Kidney epithelial cell (primary cell): Measurements from ENCODE around the gene WNT5B. TPM values are rescaled to one million over a fixed set of nuclear protein-coding genes. Genes with fewer than 3 reads are reported as not detected.

ENCODE experiments used
- DNase-seq: peaks from one replicate; pipeline ENCODE4 v3.0.0-alpha.2; 2010; ENCODE audit warnings: low read depth
- H3K27me3 ChIP-seq: 2 replicates; pipeline ENCODE4 v1.6.0; 2011; ENCODE audit warnings: low read length; ENCODE audit not compliant: control insufficient read depth, insufficient read depth
- H3K36me3 ChIP-seq: 2 replicates; pipeline ENCODE4 v1.5.1; 2011; ENCODE audit warnings: low read length; ENCODE audit not compliant: control insufficient read depth, insufficient read depth
- H3K4me3 ChIP-seq: 2 replicates; pipeline ENCODE4 v1.5.1; 2011; ENCODE audit warnings: low read depth, mild to moderate bottlenecking, control low read depth, low read length
- CTCF ChIP-seq: IDR thresholded peaks from 2 replicates; pipeline ENCODE4 v1.5.1; 2011; ENCODE audit warnings: mild to moderate bottlenecking, moderate library complexity, low read length, control low read depth, inconsistent platforms; ENCODE audit not compliant: insufficient read depth, poor library complexity, severe bottlenecking
- total RNA-seq: library from RNA; depleted of rRNA; stranded (reverse); fragments of >200 nt; gene quantifications from 2 replicates; pipeline ENCODE4 v1.2.3, GENCODE V29; 2015

Gene WNT5B
- total RNA-seq, 1 donor from 2014 or later = 26.4 TPM

- Histone ChIP-seq H3K27me3 (no peaks in the 10 kb centered on the region), H3K4me3 (no peak overlapping the region), H3K36me3 (no peaks in the 10 kb centered on the region)
- no peak for TF ChIP-seq CTCF
- no peak for DNase-seq
These were observed 26.3 kb downstream of the WNT5B start for GRCh38 chr12:1655225-1655788.

GRCh38 chr12:1656902-1657301 lies 27.9 kb downstream of the WNT5B start:
- H3K27me3 ChIP-seq = no peaks in the 10 kb centered on the region
- no peak overlapping the region for H3K4me3 ChIP-seq
- TF ChIP-seq CTCF = no peak
- H3K36me3 ChIP-seq = no peaks in the 10 kb centered on the region
- DNase-seq = no peak

GRCh38 chr12:1657688-1658087 lies 28.7 kb downstream of the WNT5B start:
- no peak overlapping the region for H3K4me3 ChIP-seq
- no peak for TF ChIP-seq CTCF
- no peaks in the 10 kb centered on the region for H3K27me3 ChIP-seq
- H3K36me3 ChIP-seq = no peaks in the 10 kb centered on the region
- no peak for DNase-seq

- no peak overlapping the region for H3K4me3 ChIP-seq
- no peak for DNase-seq
- peaks cover 2% of the 10 kb centered on the region for H3K27me3 ChIP-seq
- no peak for TF ChIP-seq CTCF
- H3K36me3 ChIP-seq = no peaks in the 10 kb centered on the region
These were observed 31.5 kb downstream of the WNT5B start for GRCh38 chr12:1660304-1661187.

- DNase-seq = peak; percentile 78
- Histone ChIP-seq H3K4me3 (peak overlapping the region; percentile 43), H3K36me3 (no peaks in the 10 kb centered on the region), H3K27me3 (peaks cover 2% of the 10 kb centered on the region)
- no peak for TF ChIP-seq CTCF
These were observed 32.7 kb downstream of the WNT5B start for GRCh38 chr12:1661553-1662335.
